ENCODE measurements around the gene ARHGAP30. TPM values are rescaled to one million over a fixed set of nuclear protein-coding genes. Genes with fewer than 3 reads are reported as not detected.
A peak's percentile ranks its signal among the peaks of the same experiment; 100 is the strongest.
"Not testable (repeated sequence)": the region's sequence is repeated elsewhere in the genome, so short reads cannot be mapped to it uniquely, and the experiment has no call there.

Gene ARHGAP30, protein sequence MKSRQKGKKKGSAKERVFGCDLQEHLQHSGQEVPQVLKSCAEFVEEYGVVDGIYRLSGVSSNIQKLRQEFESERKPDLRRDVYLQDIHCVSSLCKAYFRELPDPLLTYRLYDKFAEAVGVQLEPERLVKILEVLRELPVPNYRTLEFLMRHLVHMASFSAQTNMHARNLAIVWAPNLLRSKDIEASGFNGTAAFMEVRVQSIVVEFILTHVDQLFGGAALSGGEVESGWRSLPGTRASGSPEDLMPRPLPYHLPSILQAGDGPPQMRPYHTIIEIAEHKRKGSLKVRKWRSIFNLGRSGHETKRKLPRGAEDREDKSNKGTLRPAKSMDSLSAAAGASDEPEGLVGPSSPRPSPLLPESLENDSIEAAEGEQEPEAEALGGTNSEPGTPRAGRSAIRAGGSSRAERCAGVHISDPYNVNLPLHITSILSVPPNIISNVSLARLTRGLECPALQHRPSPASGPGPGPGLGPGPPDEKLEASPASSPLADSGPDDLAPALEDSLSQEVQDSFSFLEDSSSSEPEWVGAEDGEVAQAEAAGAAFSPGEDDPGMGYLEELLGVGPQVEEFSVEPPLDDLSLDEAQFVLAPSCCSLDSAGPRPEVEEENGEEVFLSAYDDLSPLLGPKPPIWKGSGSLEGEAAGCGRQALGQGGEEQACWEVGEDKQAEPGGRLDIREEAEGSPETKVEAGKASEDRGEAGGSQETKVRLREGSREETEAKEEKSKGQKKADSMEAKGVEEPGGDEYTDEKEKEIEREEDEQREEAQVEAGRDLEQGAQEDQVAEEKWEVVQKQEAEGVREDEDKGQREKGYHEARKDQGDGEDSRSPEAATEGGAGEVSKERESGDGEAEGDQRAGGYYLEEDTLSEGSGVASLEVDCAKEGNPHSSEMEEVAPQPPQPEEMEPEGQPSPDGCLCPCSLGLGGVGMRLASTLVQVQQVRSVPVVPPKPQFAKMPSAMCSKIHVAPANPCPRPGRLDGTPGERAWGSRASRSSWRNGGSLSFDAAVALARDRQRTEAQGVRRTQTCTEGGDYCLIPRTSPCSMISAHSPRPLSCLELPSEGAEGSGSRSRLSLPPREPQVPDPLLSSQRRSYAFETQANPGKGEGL
- polyA plus RNA-seq (ENCODE audit: insufficient read length in 12 of 12): 10 to 100 TPM in 1 of 12 donors, 1 to 10 TPM in 10, not detected in 1; 1.8 to 12.9 (median 2.9) TPM
- long read RNA-seq, donor 1, full-length matches to known transcripts: 1 of 1 reads
- long read RNA-seq, donor 1, partial matches to known transcripts: 0 of 1 reads
- long read RNA-seq, donor 1, other reads (novel, unspliced or antisense): 0 of 1 reads
- long read RNA-seq, donor 2: 0 reads
- long read RNA-seq, donor 3: 0 reads
- long read RNA-seq, donor 4: 0 reads
- long read RNA-seq, donor 5, partial matches to known transcripts: 80 of 95 reads
- long read RNA-seq, donor 5, other reads (novel, unspliced or antisense): 15 of 95 reads
- long read RNA-seq, donor 6: 0 reads
- long read RNA-seq, donor 7: 0 reads
- long read RNA-seq, donor 8, partial matches to known transcripts: 6 of 6 reads
- long read RNA-seq, donor 8, other reads (novel, unspliced or antisense): 0 of 6 reads
- long read RNA-seq, donor 9: 0 reads
- long read RNA-seq, donor 10: 0 reads
- long read RNA-seq, donor 11: 0 reads

- peak; percentile 11 for DNase-seq
These were observed at the start of gene ARHGAP30 for GRCh38 chr1:161069731-161070270. TSS of gene ARHGAP30 (minus strand) at chr1:161069891. CDS start at chr1:161069624, 267 bp downstream.

DNA sequence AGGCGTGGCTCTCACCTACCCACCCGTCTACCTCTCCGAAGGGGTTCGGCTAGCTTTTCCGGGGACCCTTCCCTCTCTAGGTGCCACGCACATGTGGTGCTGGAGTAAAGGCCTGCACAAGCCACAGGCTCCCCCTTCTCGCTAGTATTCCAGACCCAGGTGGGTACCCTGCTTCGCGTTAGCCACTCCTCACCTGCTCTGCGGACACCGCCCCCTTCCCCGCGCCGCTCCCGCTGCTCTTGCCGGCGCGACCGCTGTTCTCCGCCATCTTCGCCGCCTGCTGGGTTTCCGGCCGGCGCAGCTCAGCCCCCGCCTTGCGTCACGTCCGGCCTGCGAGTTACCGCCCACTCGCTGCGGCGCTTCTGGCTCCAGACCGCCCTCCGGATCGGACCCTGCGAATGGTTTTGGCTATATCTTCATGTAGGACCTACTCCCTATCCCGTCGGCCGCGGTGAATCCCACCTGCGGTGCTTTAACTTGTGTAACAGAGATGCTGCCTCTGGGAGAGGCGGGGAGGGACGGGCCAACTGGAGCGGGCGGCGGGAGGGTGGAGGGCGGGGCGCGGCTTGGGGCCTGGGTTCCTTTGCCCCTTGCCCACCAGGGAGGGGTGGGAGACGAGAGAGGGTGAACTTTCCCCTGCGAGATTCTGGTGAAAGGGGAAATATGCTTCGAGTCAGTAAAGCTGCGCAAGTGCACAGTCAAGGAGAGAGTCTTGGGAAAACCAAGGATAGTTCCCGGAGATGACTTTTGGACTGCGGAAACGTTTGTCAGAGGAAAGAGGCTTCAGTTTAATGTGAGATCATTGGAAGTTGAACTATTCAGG, 48.3 kb upstream of the ARHGAP30 start, which contains the start of the genes NIT1 and PFDN2:
Gene NIT1 (plus strand): TSS at position 347 of the 823 bp plus-strand sequence. CDS start 72 bp downstream, at position 419.
Gene PFDN2 (minus strand): TSS at position 279 of the 823 bp plus-strand sequence. CDS start 11 bp downstream, at position 268.
- DNase-seq: peak; percentile 91

DNA sequence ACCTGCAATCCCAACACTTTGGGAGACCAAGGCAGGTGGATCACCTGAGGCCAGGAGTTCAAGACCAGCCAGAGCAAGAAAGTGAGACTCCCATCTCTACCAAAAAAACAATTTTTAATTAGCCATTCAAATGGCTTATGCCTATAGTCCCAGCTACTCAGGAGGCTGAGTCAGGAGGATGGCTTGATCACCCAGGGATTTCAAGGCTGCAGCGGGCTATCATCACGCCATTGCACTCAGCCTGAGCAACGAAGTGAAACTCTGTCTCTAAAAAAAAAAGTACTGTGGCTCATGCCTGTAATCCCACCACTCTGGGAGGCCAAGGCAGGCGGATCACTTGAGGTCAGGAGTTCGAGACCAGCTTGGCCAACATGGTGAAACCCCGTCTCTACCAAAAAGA, 46.3 kb upstream of the ARHGAP30 start:
- DNase-seq: not testable (repeated sequence)

DNA sequence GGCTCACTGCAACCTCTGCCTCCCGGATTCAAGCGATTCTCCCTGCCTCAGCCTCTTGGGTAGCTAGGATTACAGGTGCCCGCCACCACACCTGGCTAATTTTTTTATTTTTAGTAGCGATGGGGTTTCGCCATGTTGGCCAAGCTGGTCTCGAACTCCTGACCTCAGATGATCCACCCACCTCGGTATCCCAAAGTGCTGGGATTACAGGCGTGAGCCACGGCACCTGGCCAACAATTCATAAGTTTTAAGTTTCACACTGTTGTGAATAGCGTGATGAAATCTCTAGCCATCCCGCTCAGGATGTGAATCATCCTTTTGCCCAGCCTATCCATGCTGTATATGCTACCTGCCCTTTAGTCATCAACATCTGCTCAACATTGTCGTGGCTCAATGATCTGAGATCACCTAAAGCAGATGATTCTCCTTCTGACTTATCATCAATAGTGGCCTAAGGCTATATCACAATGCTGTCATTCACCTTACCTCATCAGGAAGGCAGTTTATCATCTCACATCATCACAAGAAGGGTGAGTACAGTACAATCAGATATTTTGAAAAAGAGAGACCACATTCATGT, 45.5 kb upstream of the ARHGAP30 start:
- DNase-seq: no peak

GRCh38 chr1:161114556-161114955, 44.9 kb upstream of the ARHGAP30 start:
- DNase-seq: no peak

GRCh38 chr1:161113915-161114314, 44.2 kb upstream of the ARHGAP30 start:
- DNase-seq: no peak

- no peak for DNase-seq
These were observed 41.8 kb upstream of the ARHGAP30 start for GRCh38 chr1:161111527-161111926.

- DNase-seq: no peak
These were observed 41.4 kb upstream of the ARHGAP30 start for GRCh38 chr1:161111117-161111516.

- DNase-seq: no peak
These were observed 36.7 kb upstream of the ARHGAP30 start for GRCh38 chr1:161106431-161106830.

- peak; percentile 18 for DNase-seq
These were observed 30.9 kb upstream of the ARHGAP30 start for GRCh38 chr1:161100556-161100955.

- DNase-seq: no peak
These were observed 29.6 kb upstream of the ARHGAP30 start for GRCh38 chr1:161099090-161099802.

DNA sequence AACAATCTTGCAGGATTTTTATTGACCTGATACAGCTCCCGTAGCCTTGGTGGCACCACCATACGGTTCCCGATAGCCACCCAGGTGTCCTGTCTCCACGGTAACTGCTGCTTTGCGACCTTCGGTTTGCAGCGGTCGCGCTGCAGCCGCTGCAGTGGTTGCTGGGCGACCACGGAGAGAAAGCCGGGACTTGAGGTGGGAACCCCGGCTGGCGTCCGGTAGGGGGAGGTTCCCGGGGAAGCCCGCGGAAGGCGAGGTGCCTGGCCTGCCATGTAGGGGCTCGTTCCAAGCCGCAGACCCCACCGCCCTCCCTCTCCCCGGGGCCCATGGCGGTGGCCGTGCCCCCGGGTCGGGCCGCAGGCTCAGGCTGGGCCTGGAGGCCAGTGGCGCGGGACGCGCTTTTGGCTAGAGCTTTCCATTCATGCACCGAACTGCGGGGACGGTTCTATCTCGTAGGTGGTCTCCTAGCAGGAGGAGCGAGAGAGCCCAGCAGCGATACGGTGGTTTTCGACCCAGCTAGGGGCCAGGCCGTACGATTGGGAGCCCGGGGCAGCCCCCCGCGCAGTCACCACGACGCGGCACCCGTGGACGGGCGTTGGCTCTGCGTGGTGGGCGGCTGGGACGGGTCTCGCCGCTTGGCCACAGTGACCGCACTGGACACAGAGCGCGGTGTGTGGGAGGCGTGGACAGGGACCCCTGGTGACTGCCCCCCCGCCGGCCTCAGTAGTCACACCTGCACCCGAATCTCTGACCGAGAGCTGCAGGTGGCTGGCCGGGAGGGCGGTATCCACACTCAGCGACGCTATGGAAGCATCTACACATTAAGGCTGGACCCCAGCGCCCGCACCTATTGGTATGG, 28.7 kb upstream of the ARHGAP30 start, which contains the start of gene KLHDC9:
Gene KLHDC9 (plus strand): TSS at position 152 of the 859 bp plus-strand sequence. CDS start 175 bp downstream, at position 327.
- peak; percentile 65 for DNase-seq

DNA sequence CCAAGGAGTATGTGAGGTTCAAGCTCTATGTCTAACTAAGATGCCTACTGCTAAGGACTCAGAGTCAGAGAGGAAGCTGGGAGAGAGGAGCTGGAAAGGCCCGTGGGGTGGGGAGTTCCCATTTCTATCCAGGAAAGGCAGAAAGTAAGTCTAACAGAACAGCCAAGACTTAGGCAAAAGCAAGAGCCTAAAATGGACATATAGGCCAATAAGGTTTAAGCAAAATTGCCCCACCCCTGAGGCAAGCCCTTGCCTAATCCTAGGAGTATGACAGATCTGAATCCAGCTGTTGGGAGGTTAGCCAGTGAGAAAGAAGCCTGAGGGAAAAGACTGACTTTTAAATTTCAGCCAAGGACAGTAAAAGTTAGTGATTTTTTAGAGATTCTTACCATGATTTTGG, 26.8 kb upstream of the ARHGAP30 start:
- DNase-seq: peak; percentile 80

- DNase-seq: no peak
These were observed 26.3 kb upstream of the ARHGAP30 start for GRCh38 chr1:161096015-161096414.

DNA sequence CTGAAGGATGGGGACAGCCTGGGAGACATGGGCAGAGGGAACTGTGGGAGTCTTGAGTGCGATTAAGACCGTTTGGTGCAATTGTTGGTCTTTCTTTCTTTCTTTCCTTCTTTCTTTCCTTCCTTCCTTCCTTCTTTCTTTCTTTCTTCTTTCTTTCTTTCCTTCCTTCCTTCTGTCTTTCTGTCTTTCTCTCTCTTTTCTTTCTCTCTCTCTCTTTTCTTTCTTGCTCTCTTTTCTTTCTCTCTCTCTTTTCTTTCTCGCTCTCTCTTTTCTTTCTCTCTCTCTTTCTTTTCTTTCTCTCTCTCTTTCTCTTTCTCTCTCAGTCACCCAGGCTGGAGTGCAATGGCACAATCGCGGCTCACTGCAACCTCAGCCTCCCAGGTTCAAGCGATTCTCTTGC, 25.5 kb upstream of the ARHGAP30 start:
- no peak for DNase-seq

DNA sequence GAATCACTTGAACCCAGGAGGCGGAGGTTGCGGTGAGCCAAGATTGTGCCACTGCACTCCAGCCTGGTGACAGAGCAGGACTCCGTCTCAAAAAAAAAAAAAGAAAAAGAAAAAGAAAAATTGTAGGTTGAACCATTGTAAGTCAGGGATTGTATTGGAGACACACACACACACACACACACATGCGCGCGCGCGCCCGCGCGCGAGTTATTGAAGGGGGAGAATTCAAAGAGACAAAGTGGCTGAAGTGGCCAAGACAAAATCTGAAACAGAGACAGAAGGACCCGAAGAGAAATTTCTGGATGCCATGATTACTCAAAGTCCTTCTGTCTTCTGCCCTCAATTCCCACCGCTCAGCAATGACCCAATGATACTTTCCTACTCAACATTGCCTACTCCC, 24.8 kb upstream of the ARHGAP30 start:
- no peak for DNase-seq

- DNase-seq: no peak
These were observed 22.9 kb upstream of the ARHGAP30 start for GRCh38 chr1:161092621-161093028.
